GM21717 (cell line): ENCODE results near the gene UBE2I.

Experiments
- ATAC-seq: cut with Tn5 transposase; IDR thresholded peaks from one replicate; pipeline ENCODE4 v1.9.1; 2021; ENCODE audit warnings: mild to moderate bottlenecking, moderate library complexity; ENCODE audit not compliant: unreplicated experiment

The UBE2I gene

DNA sequence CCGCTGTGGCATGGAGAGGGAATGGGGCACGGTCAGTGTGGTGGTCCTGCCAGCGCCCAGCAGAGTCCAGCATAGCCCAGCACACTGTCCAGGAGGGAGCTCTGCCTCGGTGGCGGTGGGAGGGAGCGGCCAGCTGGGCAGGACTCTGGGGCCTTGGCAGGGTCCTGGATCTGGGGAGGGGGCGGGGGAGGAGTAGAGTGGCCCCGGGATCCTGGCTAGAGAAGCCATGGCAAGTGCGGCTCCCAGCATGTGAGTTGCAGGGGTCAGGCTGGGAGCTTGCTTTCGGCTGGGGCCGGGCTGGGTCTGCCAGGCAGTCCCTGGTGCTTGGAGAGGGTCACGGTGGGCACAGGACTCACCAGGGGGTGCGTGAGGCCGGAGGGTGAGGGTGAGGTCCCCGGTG is 46.2 kb downstream of the UBE2I start:
- no peak for ATAC-seq

DNA sequence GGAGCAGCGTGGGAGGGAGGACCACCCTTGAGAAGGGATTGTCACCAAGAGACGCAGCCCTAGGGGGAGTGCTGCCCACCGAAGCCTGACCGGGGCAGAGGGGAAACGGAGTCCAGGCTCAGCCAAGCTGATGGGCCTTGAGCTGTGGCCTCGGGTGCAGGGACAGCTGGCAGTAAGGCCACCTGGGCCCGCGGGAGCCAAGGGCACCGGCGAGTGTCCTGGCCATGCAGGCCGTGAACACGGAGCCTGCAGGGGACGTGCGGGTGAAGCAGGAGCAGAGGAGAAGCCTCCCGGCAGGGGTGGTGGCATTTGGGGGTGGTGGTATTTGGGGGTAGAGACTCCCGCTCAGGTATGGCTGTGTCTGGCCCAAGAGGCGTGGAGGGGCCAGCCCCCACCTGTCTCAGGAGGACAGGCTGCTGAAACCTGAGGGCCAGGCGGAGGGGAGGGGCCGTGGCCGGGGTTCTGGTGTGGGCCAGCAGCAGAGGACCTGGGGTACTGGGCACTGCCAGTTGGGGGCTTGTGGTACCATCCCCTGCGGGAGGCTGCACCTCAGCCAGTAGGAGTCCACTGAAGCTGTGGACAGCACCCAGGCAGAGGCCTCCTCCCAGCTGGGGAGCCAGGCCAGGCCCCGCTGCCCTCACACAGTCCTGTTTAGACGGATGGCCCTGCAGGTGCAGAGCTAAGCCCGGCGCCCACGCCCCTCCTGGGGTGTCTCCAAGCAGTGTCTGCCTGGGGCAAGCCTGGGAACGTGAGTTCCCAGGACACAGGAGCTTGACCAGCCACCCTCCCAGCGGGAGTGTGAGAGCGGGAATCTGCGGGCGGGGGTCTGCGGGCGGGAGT is 46.8 kb downstream of the UBE2I start:
- ATAC-seq: no peak

DNA sequence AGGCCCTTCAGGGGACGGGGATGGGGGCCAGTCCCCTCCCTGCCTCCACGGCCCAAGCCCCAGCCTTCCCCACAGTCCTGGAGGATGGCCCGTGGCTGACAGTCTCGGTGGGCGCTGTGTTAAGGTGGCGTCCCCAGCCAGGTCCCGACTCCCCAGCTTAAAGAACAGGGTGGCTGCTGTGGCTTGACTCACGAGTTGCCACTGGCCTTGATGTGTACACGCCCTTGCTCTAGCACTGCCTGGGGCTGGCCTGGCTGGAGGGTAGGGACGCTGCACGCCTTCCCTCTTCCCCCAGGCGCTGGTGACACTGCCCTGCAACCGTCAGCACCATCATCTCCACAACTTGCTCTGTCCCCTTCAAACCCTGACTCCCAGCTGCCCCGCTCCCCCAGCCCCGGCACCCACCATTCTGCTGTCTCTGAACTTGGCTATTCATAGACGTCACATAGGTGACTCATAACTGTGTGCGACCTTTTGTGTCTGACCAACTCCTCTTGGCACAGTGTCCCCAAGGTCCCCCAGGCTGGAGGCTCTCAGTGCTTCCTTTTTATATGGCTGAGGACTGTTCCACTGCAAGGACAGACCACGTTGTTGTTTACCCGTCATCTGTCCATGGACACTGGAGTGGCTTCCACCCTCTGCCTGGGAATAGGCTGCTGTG is 48.6 kb downstream of the UBE2I start:
- no peak for ATAC-seq

DNA sequence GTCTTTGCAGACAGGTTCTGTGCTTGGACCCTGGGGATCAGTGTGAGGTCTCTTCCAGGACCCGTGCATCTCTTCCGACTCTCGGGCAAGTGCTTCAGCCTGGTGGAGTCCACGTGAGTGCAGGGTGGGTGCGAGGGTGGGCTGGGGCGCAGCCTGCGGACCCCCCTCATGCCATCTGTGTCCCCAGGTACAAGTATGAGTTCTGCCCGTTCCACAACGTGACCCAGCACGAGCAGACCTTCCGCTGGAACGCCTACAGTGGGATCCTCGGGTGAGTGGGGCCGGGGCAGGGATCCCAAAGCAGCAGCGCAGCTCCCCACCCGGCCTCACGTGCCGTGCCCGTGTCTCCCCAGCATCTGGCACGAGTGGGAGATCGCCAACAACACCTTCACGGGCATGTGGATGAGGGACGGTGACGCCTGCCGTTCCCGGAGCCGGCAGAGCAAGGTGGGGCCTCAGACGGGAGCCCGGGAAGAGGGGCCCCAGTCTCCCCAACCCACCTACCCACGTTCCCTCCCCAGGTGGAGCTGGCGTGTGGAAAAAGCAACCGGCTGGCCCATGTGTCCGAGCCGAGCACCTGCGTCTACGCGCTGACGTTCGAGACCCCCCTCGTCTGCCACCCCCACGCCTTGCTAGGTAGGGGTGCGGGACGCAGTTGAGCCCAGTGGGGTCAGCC is 52.4 kb downstream of the UBE2I start:
- no peak for ATAC-seq

DNA sequence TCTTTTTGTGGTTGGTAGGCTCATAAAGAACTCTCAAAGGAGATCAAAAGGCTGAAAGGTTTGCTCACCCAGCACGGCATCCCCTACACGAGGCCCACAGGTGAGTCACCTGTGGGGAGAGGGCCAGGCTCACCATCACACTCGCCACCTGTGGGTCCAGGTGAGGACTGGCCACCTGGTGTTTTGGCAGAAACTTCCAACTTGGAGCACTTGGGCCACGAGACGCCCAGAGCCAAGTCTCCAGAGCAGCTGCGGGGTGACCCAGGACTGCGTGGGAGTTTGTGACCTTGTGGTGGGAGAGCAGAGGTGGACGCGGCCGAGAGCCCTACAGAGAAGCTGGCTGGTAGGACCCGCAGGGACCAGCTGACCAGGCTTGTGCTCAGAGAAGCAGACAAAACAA is 53.4 kb downstream of the UBE2I start:
- ATAC-seq: no peak

DNA sequence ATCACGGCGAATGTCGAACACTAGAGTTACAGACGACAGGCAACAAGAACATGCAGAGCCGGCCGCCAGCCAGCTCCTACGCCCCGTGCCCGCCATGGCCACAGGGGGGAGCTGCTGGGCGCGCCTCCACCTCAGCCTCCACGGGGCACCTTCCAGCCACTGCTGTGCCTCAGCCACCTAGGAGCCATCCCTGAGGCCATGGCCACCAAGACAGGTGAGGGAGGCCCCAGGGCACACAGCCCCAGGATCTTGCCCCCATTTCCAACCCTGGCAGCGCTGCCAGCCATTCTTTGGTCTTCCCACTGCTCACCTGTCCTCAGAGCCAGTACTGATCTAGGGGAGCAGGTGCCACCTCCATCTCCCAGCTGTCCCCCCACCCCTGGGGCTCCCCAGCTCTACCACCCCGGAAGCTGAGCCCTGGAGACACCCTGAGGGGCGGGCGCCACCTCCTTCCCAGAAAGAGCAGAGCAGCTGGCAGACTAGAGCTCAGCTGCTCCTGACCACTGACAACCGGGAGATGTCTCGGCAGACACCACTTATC is 54.1 kb downstream of the UBE2I start:
- peak; percentile 50 for ATAC-seq

DNA sequence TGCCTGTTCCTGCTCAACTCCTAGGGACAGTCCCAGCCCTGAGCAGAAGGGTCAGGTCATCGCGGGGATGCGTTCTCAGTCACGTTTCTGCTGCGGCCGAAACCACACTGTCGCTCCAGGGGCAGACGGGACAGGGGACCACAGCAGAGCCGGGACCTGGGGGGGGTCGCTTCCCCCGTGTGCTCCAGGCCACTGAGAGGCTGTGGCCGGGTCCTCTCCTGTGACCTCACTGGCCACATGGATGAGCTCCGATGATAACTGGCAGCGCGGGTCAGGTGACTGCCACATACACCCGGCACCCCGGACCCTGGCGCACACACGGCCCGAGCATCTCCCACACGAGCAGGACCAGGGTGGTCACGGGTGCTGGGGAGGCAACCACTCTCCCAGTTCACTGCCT is 55.1 kb downstream of the UBE2I start:
- no peak for ATAC-seq

DNA sequence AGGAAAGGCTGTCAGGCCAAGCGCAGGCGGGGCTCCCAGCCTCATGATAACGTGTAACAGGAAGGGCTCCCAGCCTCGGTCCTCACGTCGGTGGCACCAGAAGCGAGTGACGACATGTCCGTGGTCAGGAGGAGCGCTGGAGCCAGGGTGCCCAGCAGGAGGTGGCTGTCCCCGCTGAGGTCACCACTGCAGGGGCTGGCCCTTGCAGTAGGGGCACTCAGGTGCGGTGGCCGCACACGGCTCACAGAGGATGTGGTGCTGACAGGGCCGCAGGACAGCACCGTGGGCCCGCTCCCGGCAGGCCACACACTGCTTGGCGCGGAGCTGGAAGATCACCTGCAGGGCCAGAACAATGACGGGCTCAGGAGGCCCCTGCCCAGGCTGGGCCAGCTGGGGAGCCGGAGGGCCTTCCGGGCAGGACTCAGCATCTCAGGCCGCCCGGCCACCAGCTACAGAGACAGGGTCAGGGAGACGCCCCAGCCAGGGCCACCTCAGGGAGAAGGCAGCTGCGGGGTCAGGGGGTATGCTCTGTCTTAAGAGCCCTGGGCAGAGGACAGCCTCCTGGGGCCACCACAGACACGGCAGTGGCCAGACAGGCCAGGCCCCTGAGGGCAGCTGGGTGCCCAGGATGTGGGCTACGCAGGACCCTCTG is 56.8 kb downstream of the UBE2I start:
- no peak for ATAC-seq

DNA sequence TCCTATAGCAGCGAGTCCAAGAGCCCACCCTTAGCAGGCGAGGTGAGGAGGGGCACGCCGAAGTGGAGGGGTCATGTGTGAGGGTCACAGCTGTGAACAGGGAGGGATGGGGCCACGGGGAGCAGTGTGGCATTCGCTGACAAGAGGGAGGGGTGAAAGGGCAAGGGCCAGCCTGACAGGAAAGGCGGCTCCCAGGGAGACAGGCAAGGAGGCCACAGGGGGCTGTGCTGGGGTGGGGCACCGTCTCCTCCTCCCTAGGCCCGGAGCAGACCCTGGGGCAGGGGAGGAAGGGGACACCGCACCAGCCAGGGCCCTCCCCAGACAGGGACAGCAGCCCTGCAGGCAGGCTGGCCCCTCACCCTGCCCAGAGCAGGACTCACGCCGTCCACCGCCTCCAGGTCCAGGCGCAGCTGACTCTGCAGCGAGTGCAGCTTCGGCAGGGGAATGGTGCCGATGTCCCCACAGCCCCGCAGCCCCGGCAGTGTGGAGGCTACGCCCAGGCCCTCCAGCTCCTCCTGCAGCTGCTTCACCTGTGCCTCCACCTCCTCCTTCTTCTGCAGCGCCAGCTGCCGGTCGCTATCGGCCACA is 57.4 kb downstream of the UBE2I start:
- ATAC-seq: no peak

DNA sequence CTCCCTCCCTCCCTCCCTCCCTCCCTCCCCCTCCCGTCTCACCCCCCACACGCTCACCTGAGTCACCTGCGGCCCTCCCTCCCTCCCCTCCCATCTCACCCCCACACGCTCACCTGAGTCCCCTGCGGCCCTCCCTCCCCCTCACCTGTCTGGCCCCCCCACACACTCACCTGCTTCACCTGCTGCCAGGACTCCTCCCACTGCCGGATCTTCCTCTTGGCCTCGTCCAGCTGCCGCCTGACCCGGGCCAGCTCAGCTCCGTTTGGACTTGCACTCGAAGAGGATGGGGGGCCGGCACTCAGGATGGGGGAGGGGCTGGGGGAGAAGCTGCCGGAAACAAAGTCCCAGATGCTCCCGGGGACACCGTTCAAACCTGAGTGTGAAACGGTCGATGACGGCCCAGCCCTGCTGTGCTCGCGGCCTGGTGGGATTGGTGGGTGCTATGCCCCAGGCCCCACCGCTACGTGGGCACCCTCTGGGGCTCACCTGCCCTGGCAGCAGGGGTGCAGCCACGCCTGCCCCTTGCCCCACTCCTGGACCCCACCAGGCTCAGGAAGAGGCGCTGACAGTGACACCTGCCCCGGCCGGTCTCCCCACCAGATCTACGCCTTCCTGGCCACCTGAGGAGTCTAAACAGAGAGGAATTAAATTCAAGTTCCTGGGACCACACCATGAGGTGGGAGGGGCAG is 58.2 kb downstream of the UBE2I start:
- ATAC-seq: no peak

DNA sequence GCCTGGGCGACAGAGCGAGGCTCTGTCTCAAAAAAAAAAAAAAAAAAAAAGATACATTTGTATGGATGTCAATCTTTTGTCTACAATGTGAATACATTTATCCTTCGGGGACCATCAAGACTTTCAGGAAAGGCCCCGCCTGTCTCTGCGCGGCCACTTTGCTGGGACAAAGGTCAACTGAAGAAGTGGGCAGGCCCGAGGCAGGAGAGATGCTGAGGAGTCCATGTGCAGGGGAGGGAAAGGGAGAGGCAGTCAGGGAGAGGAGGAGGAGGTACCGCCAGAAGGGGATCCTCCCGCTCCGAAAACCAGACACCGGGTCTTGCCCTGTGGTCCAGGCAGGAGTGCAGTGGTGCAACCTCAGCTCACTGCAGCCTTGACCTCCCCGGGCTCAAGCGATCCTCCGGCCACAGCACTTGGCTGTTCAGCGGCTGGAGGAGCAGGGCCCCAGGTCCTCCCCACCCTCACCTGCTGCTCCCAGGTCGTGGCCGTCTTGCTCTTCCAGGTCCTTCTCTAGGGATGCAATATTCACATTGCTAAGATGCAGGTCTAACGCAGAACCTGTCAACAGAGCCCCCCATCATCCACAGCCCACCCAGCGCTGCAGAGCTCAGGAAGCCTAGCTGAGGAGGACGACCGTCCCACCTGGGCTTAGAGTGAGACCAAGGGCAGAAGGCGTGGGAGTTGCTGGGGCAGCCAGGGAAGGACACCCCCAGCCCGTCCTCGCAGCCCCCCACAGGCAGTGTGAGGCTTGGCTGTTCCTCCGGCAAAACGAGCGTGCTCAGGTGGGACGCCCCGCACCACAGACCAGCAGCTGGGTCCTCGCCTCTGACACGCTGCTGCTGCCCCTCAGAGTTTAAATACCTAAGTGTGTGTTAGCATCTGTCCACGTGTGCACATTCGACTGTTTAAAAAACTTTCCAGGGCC is 61.9 kb downstream of the UBE2I start:
- ATAC-seq: no peak

DNA sequence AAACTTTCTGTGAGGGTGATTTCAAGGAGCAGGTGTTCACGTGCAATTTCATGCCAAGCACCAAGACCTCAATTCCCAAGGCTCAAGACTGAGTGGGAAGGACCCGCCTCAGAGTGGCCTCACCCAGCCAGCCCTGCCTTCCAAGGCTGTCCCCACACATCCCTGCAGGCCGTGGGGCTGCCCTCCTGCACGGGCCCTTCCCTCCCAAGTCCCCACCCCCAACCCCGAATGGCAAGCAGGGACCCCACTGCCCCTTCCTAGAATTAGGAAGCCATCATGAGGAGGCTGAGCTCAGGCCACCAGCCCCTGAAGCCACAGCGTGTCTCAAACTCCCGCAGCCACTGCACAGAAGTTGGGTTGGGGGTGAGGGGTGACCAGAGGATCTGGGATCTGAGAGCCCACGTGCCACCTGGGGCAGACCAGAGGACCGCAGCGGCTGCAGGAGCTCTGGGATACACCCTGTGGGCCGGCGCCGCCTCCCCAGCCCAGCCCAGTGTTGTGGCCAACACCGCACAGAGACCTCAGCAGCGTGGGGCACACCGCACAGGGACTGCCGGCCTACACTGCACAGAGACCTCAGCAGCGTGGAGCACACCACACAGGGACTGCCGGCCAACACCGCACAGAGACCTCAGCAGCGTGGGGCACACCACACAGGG is 63.0 kb downstream of the UBE2I start:
- ATAC-seq: no peak

DNA sequence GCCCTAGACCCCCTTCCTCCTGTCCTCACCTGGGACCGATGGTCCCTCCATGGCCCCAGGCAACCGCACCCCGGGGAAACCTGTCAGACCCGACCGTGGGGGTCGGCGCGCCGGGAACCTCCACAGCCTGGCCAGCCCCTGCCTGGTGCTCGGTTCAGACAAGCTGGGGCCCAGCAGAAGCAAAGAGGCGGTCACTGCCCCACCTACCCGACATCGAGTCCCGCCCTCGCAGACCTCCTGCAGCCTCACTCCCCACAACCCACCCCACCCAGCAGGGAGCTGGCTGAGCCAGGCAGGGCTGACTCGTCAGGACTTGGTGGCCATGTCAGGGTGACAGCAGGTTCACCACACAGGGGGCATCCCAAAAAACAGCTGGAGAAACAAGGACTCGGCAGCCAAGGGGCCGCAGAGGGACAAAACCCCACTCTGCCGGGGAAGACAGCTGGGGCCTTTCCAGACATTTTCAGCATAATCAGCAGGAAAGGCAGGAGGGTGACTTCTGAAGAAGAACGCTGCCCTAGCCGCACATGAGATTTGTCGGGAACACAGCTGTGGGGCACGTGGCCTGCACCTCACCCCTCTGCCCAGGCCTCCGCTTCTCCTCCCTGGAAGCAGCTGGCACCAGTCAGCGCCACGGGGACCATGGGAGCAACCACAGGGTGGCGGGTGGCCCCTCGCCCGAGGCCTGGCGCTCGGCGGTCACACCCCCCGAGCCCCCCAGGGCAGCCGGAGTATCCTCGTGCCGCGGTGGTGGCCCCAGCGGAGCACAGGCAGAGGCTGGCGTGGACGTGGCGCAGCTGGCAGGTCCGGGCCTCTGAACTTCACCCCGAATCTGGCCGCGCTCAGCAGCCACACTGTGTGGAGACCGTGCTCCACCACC is 65.2 kb downstream of the UBE2I start:
- no peak for ATAC-seq

DNA sequence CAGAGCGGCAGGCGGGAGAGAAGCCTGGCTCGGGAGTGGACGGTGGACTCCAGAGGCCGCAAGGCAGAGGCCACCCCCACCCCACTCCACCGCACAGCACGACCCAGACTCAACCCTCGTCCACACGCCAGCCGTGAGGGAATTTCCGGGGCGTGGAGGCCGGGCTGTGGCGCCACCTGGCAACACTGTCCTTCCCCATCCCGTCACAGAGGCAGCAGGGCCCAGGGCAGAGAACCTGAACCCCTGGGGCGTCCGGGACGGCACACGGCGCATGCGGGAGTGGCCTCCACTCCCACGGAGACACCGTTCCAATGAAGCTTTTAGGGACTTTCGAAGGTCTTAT is 65.8 kb downstream of the UBE2I start:
- ATAC-seq: no peak

DNA sequence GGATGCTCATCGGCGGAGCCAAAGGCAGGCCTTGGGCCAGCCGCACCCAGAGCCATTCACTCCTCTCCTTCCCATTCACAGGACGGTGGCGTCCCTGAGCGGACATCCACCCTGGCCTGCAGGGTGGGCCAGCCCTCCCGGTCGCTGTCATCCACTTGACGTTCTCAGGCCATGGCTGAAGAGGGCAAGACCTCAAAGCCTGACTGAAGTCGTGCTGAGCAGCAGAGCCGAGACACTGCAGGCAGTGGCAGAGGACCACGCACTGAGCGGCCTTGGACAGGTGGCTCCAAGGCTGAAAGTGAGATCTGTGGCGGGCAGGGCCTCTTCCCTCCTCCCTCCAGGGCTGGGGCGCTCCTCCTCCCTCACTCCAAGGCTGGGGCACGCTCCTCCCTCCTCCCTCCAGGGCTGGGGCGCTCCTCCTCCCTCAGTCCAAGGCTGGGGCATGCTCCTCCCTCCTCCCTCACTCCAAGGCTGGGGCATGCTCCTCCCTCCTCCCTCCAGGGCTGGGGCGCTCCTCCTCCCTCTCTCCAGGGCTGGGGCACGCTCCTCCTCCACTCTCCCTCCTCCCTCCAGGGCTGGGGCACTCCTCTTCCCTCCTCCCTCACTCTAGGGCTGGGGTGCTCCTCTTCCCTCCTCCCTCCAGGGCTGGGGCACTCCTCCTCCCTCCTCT is 66.4 kb downstream of the UBE2I start:
- no peak for ATAC-seq
